K562 (cell line): ENCODE measurements around the gene KIAA1614. TPM values are rescaled to one million over a fixed set of nuclear protein-coding genes. Genes with fewer than 3 reads are reported as not detected.
A peak's percentile ranks its signal among the peaks of the same experiment; 100 is the strongest.

Experiments
- CHCHD3 ChIP-seq: fragments of 250-450 bp; sonication (Bioruptor Pico); IDR thresholded peaks from 2 replicates; pipeline ENCODE4 v2.1.2; 2022; ENCODE audit warnings: mild to moderate bottlenecking
- GATAD2B ChIP-seq: fragments of 450-650 bp; IDR thresholded peaks from 2 replicates; pipeline ENCODE4 v1.6.1; 2017; ENCODE audit warnings: mild to moderate bottlenecking, borderline replicate concordance
- HNRNPK ChIP-seq: fragments of 200-400 bp; formaldehyde crosslinking; IDR thresholded peaks from one replicate; pipeline ENCODE4 v1.6.1; 2018; ENCODE audit warnings: mild to moderate bottlenecking, low read depth, low read length; ENCODE audit not compliant: poor library complexity, severe bottlenecking
- HSF4 ChIP-seq: fragments of 250-450 bp; sonication (Bioruptor Pico); IDR thresholded peaks from 2 replicates; pipeline ENCODE4 v2.1.2; 2022; ENCODE audit warnings: mild to moderate bottlenecking, moderate library complexity, borderline replicate concordance
- MEIS2 ChIP-seq: fragments of 450-650 bp; IDR thresholded peaks from 2 replicates; pipeline ENCODE4 v1.6.1; 2014; ENCODE audit warnings: mild to moderate bottlenecking; ENCODE audit not compliant: partially characterized antibody
- PHF20 ChIP-seq: fragments of 450-650 bp; IDR thresholded peaks from 2 replicates; pipeline ENCODE4 v1.6.1; 2018; ENCODE audit not compliant: partially characterized antibody
- TEAD2 ChIP-seq: fragments of 450-650 bp; IDR thresholded peaks from 2 replicates; pipeline ENCODE4 v1.6.1; 2016; ENCODE audit warnings: missing genetic modification characterization, control low read depth, missing compliant biosample characterization
- TEAD4 ChIP-seq, 2 experiments: sonication (generic) in 1 of 2; formaldehyde crosslinking in 1 of 2; IDR thresholded peaks; 2 replicates each; pipeline versions ENCODE4 v1.6.1 to v1.8.0; 2012 to 2022; ENCODE audit warnings: borderline replicate concordance in 1 of 2, inconsistent platforms in 1 of 2, low read length in 1 of 2, mild to moderate bottlenecking in 1 of 2, missing genetic modification reagents in 1 of 2
- TRIM28 ChIP-seq: fragments of 450-650 bp; IDR thresholded peaks from 2 replicates; pipeline ENCODE4 v1.6.1; 2017
- ZNF695 ChIP-seq: fragments of 450-650 bp; formaldehyde crosslinking; IDR thresholded peaks from 2 replicates; pipeline ENCODE4 v1.4.0; 2020; ENCODE audit warnings: mild to moderate bottlenecking, moderate library complexity
- ZNF766 ChIP-seq: fragments of 200-800 bp; sonication (Bioruptor generic); conservative IDR thresholded peaks from 2 replicates; pipeline ENCODE4 v1.6.1; 2016; ENCODE audit warnings: missing genetic modification characterization, missing compliant biosample characterization
- polyA plus RNA-seq, 8 experiments: library from polyadenylated mRNA; depleted of rRNA in 4 of 8; stranded (reverse) in 5 of 8; unstranded in 3 of 8; fragments of >200 nt; fragmentation: Nextera tagmentation in 2 of 8; fragmentation: Illumina TruSeq in 1 of 8; extraction: Ambion mirVana in 2 of 8; extraction: Trizol in 1 of 8; gene quantifications; 2 replicates each; pipeline versions ENCODE4 v1.2.1 to v1.2.3, GENCODE V29; 2011 to 2014; ENCODE audit warnings: inconsistent platforms in 1 of 8, missing spikeins in 1 of 8
- total RNA-seq, 7 experiments: library from RNA; depleted of rRNA in 6 of 7; stranded (reverse); fragments of >200 nt in 6 of 7; fragmentation: Illumina TruSeq in 2 of 7; extraction: Trizol in 2 of 7; gene quantifications; 2 replicates each; pipeline versions ENCODE4 v1.2.1 to v1.2.3, GENCODE V29; 2011 to 2021; ENCODE audit warnings: low replicate concordance in 1 of 7
- TF ChIP-seq, protein P1 (sequence below): IDR thresholded peaks from 2 replicates; pipeline ENCODE4 v1.6.1; 2014; ENCODE audit warnings: antibody characterized with exemption
- TF ChIP-seq, protein P2 (sequence below): IDR thresholded peaks from 2 replicates; pipeline ENCODE4 v1.6.1; 2011; ENCODE audit not compliant: insufficient read length; ENCODE audit errors: extremely low read depth
- TF ChIP-seq, protein P3 (sequence below): fragments of 450-650 bp; IDR thresholded peaks from 2 replicates; pipeline ENCODE4 v1.6.1; 2018; ENCODE audit not compliant: partially characterized antibody

The KIAA1614 gene
- total and polyA plus RNA-seq, 9 of the 15 experiments (the other 6 are each of a cell fraction or from before 2014, with no cell fraction given) = 0.01 to 1.1 (median 0.15) TPM; not detected in 1

DNA sequence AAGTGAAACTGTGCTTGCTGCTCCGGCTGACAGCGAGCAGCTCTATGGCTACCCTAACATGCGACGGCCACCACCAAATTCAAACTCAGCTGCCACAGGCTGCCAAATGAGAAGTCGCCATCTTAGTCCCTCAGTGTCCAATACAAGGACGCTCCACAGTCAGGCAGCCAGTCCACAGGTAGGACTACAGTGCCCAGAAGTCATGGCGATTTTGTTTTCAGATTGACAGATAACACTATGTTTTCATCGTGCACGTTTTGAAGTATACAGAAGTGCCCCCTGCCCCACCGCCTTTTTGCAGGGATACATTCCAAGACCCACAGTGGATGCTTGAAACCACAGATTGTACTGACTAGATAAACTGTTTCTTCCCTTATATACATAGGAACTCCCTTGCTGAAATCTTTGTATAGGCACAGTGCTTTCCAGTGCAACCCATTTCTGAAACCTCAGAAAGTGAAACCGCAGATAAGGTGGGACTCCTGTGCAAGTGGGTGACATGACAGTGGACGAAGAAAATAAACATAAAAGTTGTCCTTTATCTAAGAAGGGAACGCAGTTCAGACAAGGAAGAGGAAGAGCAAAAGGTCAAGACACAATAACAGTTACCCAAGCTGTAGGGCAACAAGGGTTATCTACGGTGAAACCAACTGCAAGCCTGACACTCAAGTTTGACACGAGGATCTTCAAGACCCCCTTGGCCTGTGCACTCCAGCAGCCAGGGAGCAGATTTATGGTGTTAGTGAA is 57.8 kb downstream of the KIAA1614 start (continued):
- TF ChIP-seq, protein P1, sequence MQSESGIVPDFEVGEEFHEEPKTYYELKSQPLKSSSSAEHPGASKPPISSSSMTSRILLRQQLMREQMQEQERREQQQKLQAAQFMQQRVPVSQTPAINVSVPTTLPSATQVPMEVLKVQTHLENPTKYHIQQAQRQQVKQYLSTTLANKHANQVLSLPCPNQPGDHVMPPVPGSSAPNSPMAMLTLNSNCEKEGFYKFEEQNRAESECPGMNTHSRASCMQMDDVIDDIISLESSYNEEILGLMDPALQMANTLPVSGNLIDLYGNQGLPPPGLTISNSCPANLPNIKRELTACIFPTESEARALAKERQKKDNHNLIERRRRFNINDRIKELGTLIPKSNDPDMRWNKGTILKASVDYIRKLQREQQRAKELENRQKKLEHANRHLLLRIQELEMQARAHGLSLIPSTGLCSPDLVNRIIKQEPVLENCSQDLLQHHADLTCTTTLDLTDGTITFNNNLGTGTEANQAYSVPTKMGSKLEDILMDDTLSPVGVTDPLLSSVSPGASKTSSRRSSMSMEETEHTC = no peak
- no peak for TF ChIP-seq HNRNPK
- no peak for TF ChIP-seq CHCHD3 (CRISPR knock-in tag)
- TF ChIP-seq HSF4 = no peak
- peak; percentile 41; the same call in 1 of the 2 replicates for TF ChIP-seq TEAD4 (IDR thresholded peaks at IDR 0.05; ENCODE audit: low read length)
- TF ChIP-seq TEAD4 (CRISPR knock-in tag; IDR thresholded peaks at IDR 0.05; ENCODE audit: borderline replicate concordance) = no peak
- no peak for TF ChIP-seq GATAD2B
- peak; percentile 87 for TF ChIP-seq ZNF766 (CRISPR knock-in tag)
- TF ChIP-seq, protein P2, sequence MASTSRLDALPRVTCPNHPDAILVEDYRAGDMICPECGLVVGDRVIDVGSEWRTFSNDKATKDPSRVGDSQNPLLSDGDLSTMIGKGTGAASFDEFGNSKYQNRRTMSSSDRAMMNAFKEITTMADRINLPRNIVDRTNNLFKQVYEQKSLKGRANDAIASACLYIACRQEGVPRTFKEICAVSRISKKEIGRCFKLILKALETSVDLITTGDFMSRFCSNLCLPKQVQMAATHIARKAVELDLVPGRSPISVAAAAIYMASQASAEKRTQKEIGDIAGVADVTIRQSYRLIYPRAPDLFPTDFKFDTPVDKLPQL = no peak
- peak; percentile 7; the same call in 1 of the 2 replicates for TF ChIP-seq TEAD2 (tag)
- peak; percentile 60 for TF ChIP-seq MEIS2
- no peak for TF ChIP-seq ZNF695 (CRISPR knock-in tag)
- no peak for TF ChIP-seq TRIM28
- TF ChIP-seq, protein P3, sequence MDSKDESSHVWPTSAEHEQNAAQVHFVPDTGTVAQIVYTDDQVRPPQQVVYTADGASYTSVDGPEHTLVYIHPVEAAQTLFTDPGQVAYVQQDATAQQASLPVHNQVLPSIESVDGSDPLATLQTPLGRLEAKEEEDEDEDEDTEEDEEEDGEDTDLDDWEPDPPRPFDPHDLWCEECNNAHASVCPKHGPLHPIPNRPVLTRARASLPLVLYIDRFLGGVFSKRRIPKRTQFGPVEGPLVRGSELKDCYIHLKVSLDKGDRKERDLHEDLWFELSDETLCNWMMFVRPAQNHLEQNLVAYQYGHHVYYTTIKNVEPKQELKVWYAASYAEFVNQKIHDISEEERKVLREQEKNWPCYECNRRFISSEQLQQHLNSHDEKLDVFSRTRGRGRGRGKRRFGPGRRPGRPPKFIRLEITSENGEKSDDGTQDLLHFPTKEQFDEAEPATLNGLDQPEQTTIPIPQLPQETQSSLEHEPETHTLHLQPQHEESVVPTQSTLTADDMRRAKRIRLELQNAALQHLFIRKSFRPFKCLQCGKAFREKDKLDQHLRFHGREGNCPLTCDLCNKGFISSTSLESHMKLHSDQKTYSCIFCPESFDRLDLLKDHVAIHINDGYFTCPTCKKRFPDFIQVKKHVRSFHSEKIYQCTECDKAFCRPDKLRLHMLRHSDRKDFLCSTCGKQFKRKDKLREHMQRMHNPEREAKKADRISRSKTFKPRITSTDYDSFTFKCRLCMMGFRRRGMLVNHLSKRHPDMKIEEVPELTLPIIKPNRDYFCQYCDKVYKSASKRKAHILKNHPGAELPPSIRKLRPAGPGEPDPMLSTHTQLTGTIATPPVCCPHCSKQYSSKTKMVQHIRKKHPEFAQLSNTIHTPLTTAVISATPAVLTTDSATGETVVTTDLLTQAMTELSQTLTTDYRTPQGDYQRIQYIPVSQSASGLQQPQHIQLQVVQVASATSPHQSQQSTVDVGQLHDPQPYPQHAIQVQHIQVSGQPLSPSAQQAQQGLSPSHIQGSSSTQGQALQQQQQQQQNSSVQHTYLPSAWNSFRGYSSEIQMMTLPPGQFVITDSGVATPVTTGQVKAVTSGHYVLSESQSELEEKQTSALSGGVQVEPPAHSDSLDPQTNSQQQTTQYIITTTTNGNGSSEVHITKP = no peak
- no peak for TF ChIP-seq PHF20
